Liver (tissue), 9 donors: ENCODE results near the gene MIDN. TPM values are rescaled to one million over a fixed set of nuclear protein-coding genes. Genes with fewer than 3 reads are reported as not detected.

ENCODE experiments used
- DNase-seq: peaks from one replicate; pipeline ENCODE4 v3.0.0-alpha.2; 2017; ENCODE audit warnings: low spot score
- H3K27ac ChIP-seq, 2 donors: one replicate each; pipeline ENCODE4 v1.7.0; 2013; ENCODE audit warnings: inconsistent platforms in 2 of 2, low read length in 2 of 2, control low read depth in 1 of 2, low read depth in 1 of 2, mild to moderate bottlenecking in 1 of 2
- H3K27me3 ChIP-seq, 4 donors: one replicate each; pipeline versions ENCODE4 v1.6.1 to v1.7.0; 2013; ENCODE audit warnings: low read length in 3 of 4, inconsistent platforms in 1 of 4, mild to moderate bottlenecking in 1 of 4, moderate library complexity in 1 of 4; ENCODE audit not compliant: control insufficient read depth in 4 of 4, insufficient read depth in 4 of 4
- H3K36me3 ChIP-seq, 4 donors: one replicate each; pipeline versions ENCODE4 v1.6.1 to v1.7.0; 2013; ENCODE audit warnings: low read length in 3 of 4, mild to moderate bottlenecking in 3 of 4, low read depth in 1 of 4, moderate library complexity in 1 of 4; ENCODE audit not compliant: control insufficient read depth in 4 of 4, insufficient read depth in 3 of 4
- H3K4me1 ChIP-seq, 4 donors: one replicate each; pipeline versions ENCODE4 v1.6.1 to v1.7.0; 2013; ENCODE audit warnings: low read length in 3 of 4, mild to moderate bottlenecking in 3 of 4, moderate library complexity in 1 of 4; ENCODE audit not compliant: control insufficient read depth in 4 of 4, insufficient read depth in 4 of 4
- H3K4me3 ChIP-seq, 3 donors: one replicate each; pipeline versions ENCODE4 v1.6.1 to v1.7.0; 2013; ENCODE audit warnings: low read length in 3 of 3, control low read depth in 1 of 3, low read depth in 1 of 3, mild to moderate bottlenecking in 1 of 3
- H3K9ac ChIP-seq, 2 donors: one replicate each; pipeline ENCODE4 v1.7.0; 2013; ENCODE audit warnings: low read length in 2 of 2, mild to moderate bottlenecking in 2 of 2, moderate library complexity in 2 of 2, control low read depth in 1 of 2, low read depth in 1 of 2
- H3K9me3 ChIP-seq, 4 donors: one replicate each; pipeline versions ENCODE4 v1.6.1 to v1.7.0; 2013; ENCODE audit warnings: low read length in 3 of 4; ENCODE audit not compliant: control insufficient read depth in 4 of 4
- CTCF ChIP-seq: fragments of 150-350 bp; IDR thresholded peaks from 2 replicates; pipeline ENCODE4 v1.5.1; 2017; ENCODE audit warnings: improper control_type of control experiment, low read depth, low read length; ENCODE audit not compliant: missing input control
- EGR1 ChIP-seq, 2 donors: IDR thresholded peaks; 2 replicates each; pipeline ENCODE4 v1.6.1; 2016 to 2018; ENCODE audit warnings: antibody characterized with exemption in 2 of 2, low read depth in 2 of 2
- FOXA1 ChIP-seq: IDR thresholded peaks from 2 replicates; pipeline ENCODE4 v1.6.1; 2016; ENCODE audit warnings: antibody characterized with exemption
- FOXA2 ChIP-seq: IDR thresholded peaks from 2 replicates; pipeline ENCODE4 v1.6.1; 2016; ENCODE audit warnings: antibody characterized with exemption
- GABPA ChIP-seq, 2 donors: IDR thresholded peaks in 1 of 2; conservative IDR thresholded peaks in 1 of 2; 2 replicates each; pipeline ENCODE4 v1.6.1; 2016; ENCODE audit warnings: antibody characterized with exemption in 2 of 2, mild to moderate bottlenecking in 1 of 2, moderate library complexity in 1 of 2
- HNF4A ChIP-seq, 2 donors: conservative IDR thresholded peaks; 2 replicates each; pipeline ENCODE4 v1.6.1; 2016; ENCODE audit warnings: antibody characterized with exemption in 2 of 2, mild to moderate bottlenecking in 2 of 2
- NR2F2 ChIP-seq: IDR thresholded peaks from 2 replicates; pipeline ENCODE4 v1.6.1; 2016; ENCODE audit warnings: antibody characterized with exemption
- RAD21 ChIP-seq, 2 donors: IDR thresholded peaks; 2 replicates each; pipeline ENCODE4 v1.6.1; 2016; ENCODE audit warnings: antibody characterized with exemption in 2 of 2, mild to moderate bottlenecking in 2 of 2
- REST ChIP-seq: IDR thresholded peaks from 2 replicates; pipeline ENCODE4 v1.6.1; 2016; ENCODE audit warnings: antibody characterized with exemption, mild to moderate bottlenecking
- RXRA ChIP-seq, 2 donors: IDR thresholded peaks; 2 replicates each; pipeline ENCODE4 v1.6.1; 2017 to 2018; ENCODE audit warnings: antibody characterized with exemption in 2 of 2, mild to moderate bottlenecking in 1 of 2
- TAF1 ChIP-seq: conservative IDR thresholded peaks from 2 replicates; pipeline ENCODE4 v1.6.1; 2016; ENCODE audit warnings: antibody characterized with exemption, mild to moderate bottlenecking
- YY1 ChIP-seq: IDR thresholded peaks from 2 replicates; pipeline ENCODE4 v1.6.1; 2016; ENCODE audit warnings: antibody characterized with exemption, mild to moderate bottlenecking
- WGBS: extraction: QIAGEN DNeasy Blood & Tissue Kit; methylation state at CpG from one replicate; pipeline ENCODE4 v1.1.7; 2013; 5-methylcytosine and 5-hydroxymethylcytosine counted together
- polyA plus RNA-seq, 2 donors: library from polyadenylated mRNA; stranded (reverse) in 1 of 2; unstranded in 1 of 2; fragments of 200-250 nt in 1 of 2; fragments of >200 nt in 1 of 2; fragmentation: Nextera tagmentation in 1 of 2; extraction: Ambion mirVana in 1 of 2; gene quantifications; one replicate each; pipeline versions ENCODE4 v1.2.1 to v1.2.3, GENCODE V29; 2013 to 2015
- total RNA-seq, 2 donors: library from RNA; depleted of rRNA; stranded (reverse); fragments of >200 nt; gene quantifications; one replicate each; pipeline ENCODE4 v1.2.3, GENCODE V29; 2014
- donor health status: healthy.
- donor health status: healthy.
- donor health status: healthy.
- donor health status: healthy.
- donor health status: healthy.

The MIDN gene
- total and polyA plus RNA-seq, 4 donors, result 2.9 to 22.9 (median 11.8) TPM

GRCh38 chr19:1223018-1223855 lies 25.1 kb upstream of the MIDN start:
- peaks cover 0 to 5% (median 3%) of the 10 kb centered on the region in 4 donors for H3K4me1 ChIP-seq
- H3K9ac ChIP-seq, result no peak overlapping the region
- H3K9me3 ChIP-seq, result no peaks in the 10 kb centered on the region
- WGBS, result 87% methylated on average over 48 of the region's 48 CpGs
- TF ChIP-seq CTCF, result peak; percentile 24
- peak in 1 of 2 donors; percentile 46 for TF ChIP-seq RAD21 (IDR thresholded peaks at IDR 0.05)
- TF ChIP-seq TAF1, result no peak
- H3K27me3 ChIP-seq, result no peaks in the 10 kb centered on the region
- DNase-seq, result no peak
- H3K36me3 ChIP-seq, result peaks cover 0 to 34% (median 13%) of the 10 kb centered on the region in 4 donors
- no peak overlapping the region for H3K4me3 ChIP-seq
- H3K27ac ChIP-seq, result no peak overlapping the region

- no peak overlapping the region for H3K9ac ChIP-seq
- no peaks in the 10 kb centered on the region for H3K9me3 ChIP-seq
- no peaks in the 10 kb centered on the region for H3K27me3 ChIP-seq
- no peak for DNase-seq
- no peak for TF ChIP-seq HNF4A (conservative IDR thresholded peaks at IDR 0.05)
- no peak for TF ChIP-seq GABPA (IDR thresholded peaks at IDR 0.05 in 1 of 2, conservative IDR thresholded peaks at IDR 0.05 in 1 of 2)
- no peak for TF ChIP-seq FOXA2
- TF ChIP-seq RXRA (IDR thresholded peaks at IDR 0.05), result no peak
- TF ChIP-seq EGR1 (IDR thresholded peaks at IDR 0.05; ENCODE audit: low read depth in 2 of 2), result no peak
- TF ChIP-seq REST, result no peak
- TF ChIP-seq YY1, result no peak
- no peak for TF ChIP-seq FOXA1
- TF ChIP-seq NR2F2, result no peak
- peaks cover 0 to 5% (median 3%) of the 10 kb centered on the region in 4 donors for H3K4me1 ChIP-seq
- peaks cover 0 to 33% (median 14%) of the 10 kb centered on the region in 4 donors for H3K36me3 ChIP-seq
- no peak overlapping the region for H3K27ac ChIP-seq
- WGBS, result 96% methylated on average over 16 of the region's 16 CpGs
- no peak overlapping the region for H3K4me3 ChIP-seq
Measured at GRCh38 chr19:1224047-1224825, 24.1 kb upstream of the MIDN start.
